GM21360 (cell line): Measurements from ENCODE around the gene ANLN.
"Not testable (repeated sequence)": the region's sequence is repeated elsewhere in the genome, so short reads cannot be mapped to it uniquely, and the experiment has no call there.

Experiments
- ATAC-seq: cut with Tn5 transposase; IDR thresholded peaks from one replicate; pipeline ENCODE4 v1.9.1; 2021; ENCODE audit warnings: mild to moderate bottlenecking, moderate library complexity; ENCODE audit not compliant: unreplicated experiment

The ANLN gene

GRCh38 chr7:36497176-36497575 is 107.5 kb downstream of the ANLN start:
- ATAC-seq: not testable (repeated sequence)

GRCh38 chr7:36497775-36498174 is 108.1 kb downstream of the ANLN start:
- no peak for ATAC-seq
